ENCODE measurements around the gene ATP8A2. TPM values are rescaled to one million over a fixed set of nuclear protein-coding genes. Genes with fewer than 3 reads are reported as not detected.

ATP8A2 gene
- total RNA-seq, 1 donor = 0.72 TPM

DNA sequence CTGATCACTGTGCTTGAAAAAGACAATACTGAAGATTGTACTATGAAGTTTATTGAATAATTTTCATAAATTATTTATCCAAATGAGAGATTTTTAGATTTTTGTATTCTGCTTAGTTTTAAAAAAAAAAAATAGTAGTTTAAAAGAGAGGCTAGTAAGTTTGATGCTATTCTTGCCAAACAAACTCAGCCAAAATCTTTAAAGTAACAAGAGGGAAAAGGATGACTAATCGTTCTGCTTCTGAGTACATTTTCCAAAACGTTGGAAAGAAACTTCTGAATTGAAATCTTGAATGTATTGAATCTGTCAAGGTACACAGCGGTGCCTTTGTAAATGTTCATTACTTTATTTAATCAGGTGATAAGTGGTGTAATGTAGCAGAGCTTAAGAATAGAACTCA lies 35.9 kb upstream of the ATP8A2 start:
- H2AFZ ChIP-seq (ENCODE audit: low read length) = no peak overlapping the region
- no peaks in the 10 kb centered on the region for H3K4me1 ChIP-seq (ENCODE audit: insufficient read depth, low read length)
- H3K79me2 ChIP-seq (ENCODE audit: insufficient read depth, low read length) = peaks cover 24% of the 10 kb centered on the region
- no peak overlapping the region for H3K4me2 ChIP-seq (ENCODE audit: insufficient read depth, low read length)
- H4K20me1 ChIP-seq (ENCODE audit: insufficient read depth, low read length) = no peaks in the 10 kb centered on the region
- H3K27ac ChIP-seq (ENCODE audit: low read depth, low read length) = no peak overlapping the region
- H3K27me3 ChIP-seq (ENCODE audit: insufficient read depth, low read length) = no peaks in the 10 kb centered on the region
- H3K4me3 ChIP-seq (ENCODE audit: insufficient read depth, low read length) = no peak overlapping the region
- no peaks in the 10 kb centered on the region for H3K9me3 ChIP-seq (ENCODE audit: low read depth, low read length)
- peaks cover 44% of the 10 kb centered on the region for H3K36me3 ChIP-seq (ENCODE audit: insufficient read depth, low read length)
- TF ChIP-seq, protein P1, sequence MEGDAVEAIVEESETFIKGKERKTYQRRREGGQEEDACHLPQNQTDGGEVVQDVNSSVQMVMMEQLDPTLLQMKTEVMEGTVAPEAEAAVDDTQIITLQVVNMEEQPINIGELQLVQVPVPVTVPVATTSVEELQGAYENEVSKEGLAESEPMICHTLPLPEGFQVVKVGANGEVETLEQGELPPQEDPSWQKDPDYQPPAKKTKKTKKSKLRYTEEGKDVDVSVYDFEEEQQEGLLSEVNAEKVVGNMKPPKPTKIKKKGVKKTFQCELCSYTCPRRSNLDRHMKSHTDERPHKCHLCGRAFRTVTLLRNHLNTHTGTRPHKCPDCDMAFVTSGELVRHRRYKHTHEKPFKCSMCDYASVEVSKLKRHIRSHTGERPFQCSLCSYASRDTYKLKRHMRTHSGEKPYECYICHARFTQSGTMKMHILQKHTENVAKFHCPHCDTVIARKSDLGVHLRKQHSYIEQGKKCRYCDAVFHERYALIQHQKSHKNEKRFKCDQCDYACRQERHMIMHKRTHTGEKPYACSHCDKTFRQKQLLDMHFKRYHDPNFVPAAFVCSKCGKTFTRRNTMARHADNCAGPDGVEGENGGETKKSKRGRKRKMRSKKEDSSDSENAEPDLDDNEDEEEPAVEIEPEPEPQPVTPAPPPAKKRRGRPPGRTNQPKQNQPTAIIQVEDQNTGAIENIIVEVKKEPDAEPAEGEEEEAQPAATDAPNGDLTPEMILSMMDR (IDR thresholded peaks at IDR 0.05; ENCODE audit: extremely low read depth, low read depth, low read length) = no peak
- DNase-seq (ENCODE audit: insufficient read length, low spot score, missing footprints) = no peak

- Histone ChIP-seq H3K9me3 (ENCODE audit: low read depth, low read length) (no peaks in the 10 kb centered on the region), H3K4me1 (ENCODE audit: insufficient read depth, low read length) (no peaks in the 10 kb centered on the region), H3K36me3 (ENCODE audit: insufficient read depth, low read length) (no peaks in the 10 kb centered on the region), H2AFZ (ENCODE audit: low read length) (no peak overlapping the region), H3K27me3 (ENCODE audit: insufficient read depth, low read length) (peaks cover 4% of the 10 kb centered on the region), H3K4me3 (ENCODE audit: insufficient read depth, low read length) (no peak overlapping the region), H4K20me1 (ENCODE audit: insufficient read depth, low read length) (no peaks in the 10 kb centered on the region), H3K79me2 (ENCODE audit: insufficient read depth, low read length) (no peaks in the 10 kb centered on the region), H3K27ac (ENCODE audit: low read depth, low read length) (no peak overlapping the region), H3K4me2 (ENCODE audit: insufficient read depth, low read length) (no peak overlapping the region)
- TF ChIP-seq, protein P1 (IDR thresholded peaks at IDR 0.05; ENCODE audit: extremely low read depth, low read depth, low read length) = no peak
- no peak for DNase-seq (ENCODE audit: insufficient read length, low spot score, missing footprints)
Observed at GRCh38 chr13:25345576-25345975, 26.2 kb upstream of the ATP8A2 start.

GRCh38 chr13:25347151-25347550 lies 24.6 kb upstream of the ATP8A2 start:
- Histone ChIP-seq H3K36me3 (ENCODE audit: insufficient read depth, low read length) (no peaks in the 10 kb centered on the region), H4K20me1 (ENCODE audit: insufficient read depth, low read length) (no peaks in the 10 kb centered on the region), H3K4me1 (ENCODE audit: insufficient read depth, low read length) (no peaks in the 10 kb centered on the region), H3K9me3 (ENCODE audit: low read depth, low read length) (no peaks in the 10 kb centered on the region), H3K27me3 (ENCODE audit: insufficient read depth, low read length) (peaks cover 4% of the 10 kb centered on the region), H3K4me2 (ENCODE audit: insufficient read depth, low read length) (no peak overlapping the region), H2AFZ (ENCODE audit: low read length) (no peak overlapping the region), H3K79me2 (ENCODE audit: insufficient read depth, low read length) (no peaks in the 10 kb centered on the region), H3K27ac (ENCODE audit: low read depth, low read length) (no peak overlapping the region), H3K4me3 (ENCODE audit: insufficient read depth, low read length) (no peak overlapping the region)
- TF ChIP-seq, protein P1 (IDR thresholded peaks at IDR 0.05; ENCODE audit: extremely low read depth, low read depth, low read length) = no peak
- DNase-seq (ENCODE audit: insufficient read length, low spot score, missing footprints) = no peak

DNA sequence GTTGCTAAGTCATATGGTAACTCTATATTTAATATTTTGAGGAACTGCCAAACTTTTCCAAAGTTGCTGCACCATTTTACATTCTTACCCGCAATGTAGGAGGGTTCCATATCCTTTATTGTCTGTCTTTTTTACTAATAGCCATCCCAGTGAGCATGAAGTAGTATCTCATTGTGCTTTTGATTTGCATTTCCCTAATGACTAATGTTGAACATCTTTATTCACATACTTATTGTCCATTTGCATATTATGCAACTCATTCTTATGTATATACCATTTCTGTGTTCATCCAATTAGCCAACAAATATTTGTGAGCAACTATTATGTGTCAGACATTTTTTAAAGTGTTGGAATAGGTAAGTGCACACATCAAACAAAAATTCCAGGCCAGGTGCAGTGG lies 20.4 kb upstream of the ATP8A2 start:
- Histone ChIP-seq H3K9me3 (ENCODE audit: low read depth, low read length) (no peaks in the 10 kb centered on the region), H3K27me3 (ENCODE audit: insufficient read depth, low read length) (peaks cover 7% of the 10 kb centered on the region), H3K4me1 (ENCODE audit: insufficient read depth, low read length) (no peaks in the 10 kb centered on the region), H3K79me2 (ENCODE audit: insufficient read depth, low read length) (no peaks in the 10 kb centered on the region), H3K27ac (ENCODE audit: low read depth, low read length) (no peak overlapping the region), H4K20me1 (ENCODE audit: insufficient read depth, low read length) (no peaks in the 10 kb centered on the region), H3K4me3 (ENCODE audit: insufficient read depth, low read length) (no peak overlapping the region), H3K36me3 (ENCODE audit: insufficient read depth, low read length) (no peaks in the 10 kb centered on the region), H2AFZ (ENCODE audit: low read length) (no peak overlapping the region), H3K4me2 (ENCODE audit: insufficient read depth, low read length) (no peak overlapping the region)
- DNase-seq (ENCODE audit: insufficient read length, low spot score, missing footprints) = no peak
- TF ChIP-seq, protein P1 (IDR thresholded peaks at IDR 0.05; ENCODE audit: extremely low read depth, low read depth, low read length) = no peak

All from osteoblast (primary cell).